ENCODE measurements around the gene OTX2.

The OTX2 gene

DNA sequence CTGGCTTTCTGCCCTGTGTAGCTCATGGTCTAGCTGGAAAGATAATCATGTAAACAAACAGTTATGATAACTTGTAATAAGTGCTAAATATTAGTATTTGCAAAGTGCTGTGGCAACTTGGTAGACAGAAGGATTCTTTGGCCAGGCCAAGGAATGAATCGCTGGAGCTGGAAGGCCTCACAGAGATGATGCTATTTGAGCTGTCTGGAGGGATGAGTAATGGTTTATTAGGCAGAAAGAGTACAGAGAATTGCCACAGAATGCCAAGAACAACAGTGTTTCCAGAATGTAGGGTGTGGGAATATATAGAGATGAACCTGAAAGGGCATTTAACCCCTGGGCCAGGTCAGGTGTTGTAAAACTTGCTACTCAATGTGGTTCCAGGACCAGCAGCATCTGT, 27.6 kb downstream of the OTX2 start:
- Histone ChIP-seq H3K4me3 (ENCODE audit: low read length) (no peak overlapping the region), H3K27me3 (ENCODE audit: control insufficient read depth, insufficient read depth, low read length) (no peaks in the 10 kb centered on the region), H3K36me3 (ENCODE audit: insufficient read depth, low read length) (no peaks in the 10 kb centered on the region), H3K9ac (ENCODE audit: low read depth, low read length) (no peak overlapping the region), H3K4me1 (ENCODE audit: control insufficient read depth, insufficient read depth, low read length) (no peaks in the 10 kb centered on the region), H3K9me3 (replicated peaks; ENCODE audit: low read length) (no peaks in the 10 kb centered on the region), H3K4me2 (ENCODE audit: low read length) (no peak overlapping the region)

DNA sequence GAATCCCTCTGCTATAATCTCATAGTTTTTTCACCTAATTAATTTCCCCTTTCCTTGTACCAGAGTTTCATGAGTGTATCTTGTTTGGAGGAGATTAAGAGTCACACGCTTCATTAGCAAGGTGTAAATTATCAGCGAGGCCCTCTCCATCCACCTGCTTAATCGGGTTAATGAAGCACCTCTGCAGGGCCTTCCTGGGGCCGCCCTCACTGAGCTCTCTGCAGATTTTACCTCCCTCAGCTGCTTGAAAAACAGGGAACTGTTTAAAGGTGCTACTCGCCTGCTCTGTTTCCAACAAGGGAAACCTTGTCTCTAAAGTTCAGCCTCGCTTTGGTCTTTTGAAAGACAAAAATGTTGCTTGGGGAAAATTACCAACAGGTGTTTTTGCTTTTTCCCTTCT, 35.8 kb downstream of the OTX2 start:
- no peaks in the 10 kb centered on the region for H3K9me3 ChIP-seq (replicated peaks; ENCODE audit: low read length)
- H3K4me2 ChIP-seq (ENCODE audit: low read length): no peak overlapping the region
- H3K4me3 ChIP-seq (ENCODE audit: low read length): no peak overlapping the region
- H3K4me1 ChIP-seq (ENCODE audit: control insufficient read depth, insufficient read depth, low read length): no peaks in the 10 kb centered on the region
- H3K9ac ChIP-seq (ENCODE audit: low read depth, low read length): no peak overlapping the region
- no peaks in the 10 kb centered on the region for H3K27me3 ChIP-seq (ENCODE audit: control insufficient read depth, insufficient read depth, low read length)
- no peaks in the 10 kb centered on the region for H3K36me3 ChIP-seq (ENCODE audit: insufficient read depth, low read length)

DNA sequence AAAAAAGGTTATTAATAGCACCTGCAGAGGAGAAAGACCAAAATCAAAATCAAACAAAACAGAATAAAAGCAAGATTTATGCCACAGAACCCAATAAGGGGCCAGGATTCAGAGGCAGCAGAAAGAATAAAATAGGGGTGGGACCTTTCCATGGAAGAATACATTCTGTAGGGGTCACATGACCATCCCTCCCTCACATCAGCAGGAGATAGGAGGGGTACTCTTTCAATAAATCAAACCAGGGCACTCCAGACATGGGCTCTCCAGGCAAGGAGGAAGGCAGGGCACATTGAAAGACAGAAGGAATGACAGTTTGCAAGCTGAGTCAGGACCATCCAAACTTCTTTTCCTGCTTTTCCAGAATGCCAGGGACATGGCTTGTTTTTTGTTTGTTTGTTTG, 39.8 kb downstream of the OTX2 start:
- no peaks in the 10 kb centered on the region for H3K27me3 ChIP-seq (ENCODE audit: control insufficient read depth, insufficient read depth, low read length)
- no peaks in the 10 kb centered on the region for H3K36me3 ChIP-seq (ENCODE audit: insufficient read depth, low read length)
- no peak overlapping the region for H3K9ac ChIP-seq (ENCODE audit: low read depth, low read length)
- no peak overlapping the region for H3K4me3 ChIP-seq (ENCODE audit: low read length)
- H3K9me3 ChIP-seq (replicated peaks; ENCODE audit: low read length): no peaks in the 10 kb centered on the region
- H3K4me2 ChIP-seq (ENCODE audit: low read length): no peak overlapping the region
- H3K4me1 ChIP-seq (ENCODE audit: control insufficient read depth, insufficient read depth, low read length): no peaks in the 10 kb centered on the region

DNA sequence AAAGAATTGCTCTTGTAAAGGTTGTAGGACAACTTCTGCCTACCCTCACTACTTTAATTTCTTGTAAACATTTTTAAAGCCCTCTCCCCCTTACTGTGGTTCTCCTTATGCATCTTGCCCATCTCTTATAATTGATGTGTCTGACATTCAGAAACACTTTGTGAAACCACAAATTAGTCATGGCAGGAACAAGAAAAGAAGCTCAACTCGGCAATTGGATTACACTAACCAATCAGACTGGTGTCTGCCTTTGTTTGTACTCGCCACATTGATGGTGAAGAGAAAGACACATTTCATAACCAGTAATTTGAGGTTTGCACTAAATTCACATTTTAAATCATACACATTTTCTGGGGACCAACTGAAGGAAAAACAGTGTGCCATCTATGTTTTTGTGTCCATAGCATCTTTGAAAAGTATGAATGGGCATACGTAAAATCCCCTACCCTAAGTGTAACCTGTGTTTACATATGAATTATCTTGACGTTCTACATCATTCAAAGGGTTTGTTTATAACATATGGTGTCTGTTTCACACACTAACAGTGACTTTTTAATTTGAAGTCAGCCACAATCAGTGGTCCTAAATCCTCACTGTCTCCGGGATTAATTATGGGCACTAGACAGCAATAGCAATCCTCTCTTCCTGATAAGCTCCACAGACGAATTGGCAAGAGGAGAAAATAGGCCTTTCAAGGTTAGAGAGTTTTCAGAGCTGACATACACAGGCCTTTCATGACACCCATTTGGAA, 49.9 kb downstream of the OTX2 start:
- no peaks in the 10 kb centered on the region for H3K4me1 ChIP-seq (ENCODE audit: control insufficient read depth, insufficient read depth, low read length)

DNA sequence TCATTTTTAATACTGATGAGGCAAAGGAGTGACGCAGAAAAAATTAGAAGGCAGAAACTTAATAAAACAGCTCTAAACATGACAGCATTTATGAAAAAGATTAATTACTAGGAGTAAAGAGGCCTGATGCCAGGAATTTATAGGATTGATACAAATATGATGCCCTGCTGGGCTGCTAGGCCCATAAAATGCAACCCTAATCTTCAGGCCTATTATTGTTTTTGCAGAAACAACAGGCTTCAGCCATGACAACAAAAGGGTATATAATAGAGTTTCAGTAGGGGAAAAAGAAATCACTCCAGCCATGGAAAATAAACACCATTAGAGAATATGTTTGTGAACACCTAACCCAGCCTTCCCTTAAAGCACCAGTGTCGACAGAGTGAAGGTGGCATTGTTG, 50.6 kb downstream of the OTX2 start:
- H3K4me2 ChIP-seq (ENCODE audit: low read length): no peak overlapping the region
- H3K27me3 ChIP-seq (ENCODE audit: control insufficient read depth, insufficient read depth, low read length): no peaks in the 10 kb centered on the region
- H3K4me1 ChIP-seq (ENCODE audit: control insufficient read depth, insufficient read depth, low read length): no peaks in the 10 kb centered on the region
- no peaks in the 10 kb centered on the region for H3K9me3 ChIP-seq (replicated peaks; ENCODE audit: low read length)
- no peaks in the 10 kb centered on the region for H3K36me3 ChIP-seq (ENCODE audit: insufficient read depth, low read length)
- no peak overlapping the region for H3K4me3 ChIP-seq (ENCODE audit: low read length)
- H3K9ac ChIP-seq (ENCODE audit: low read depth, low read length): no peak overlapping the region

More for the DNA sequence above, 49.9 kb downstream of the OTX2 start:
- H3K4me3 ChIP-seq (ENCODE audit: low read length): no peak overlapping the region
- H3K9me3 ChIP-seq (replicated peaks; ENCODE audit: low read length): no peaks in the 10 kb centered on the region
- no peak overlapping the region for H3K4me2 ChIP-seq (ENCODE audit: low read length)
- no peaks in the 10 kb centered on the region for H3K27me3 ChIP-seq (ENCODE audit: control insufficient read depth, insufficient read depth, low read length)
- no peak overlapping the region for H3K9ac ChIP-seq (ENCODE audit: low read depth, low read length)
- H3K36me3 ChIP-seq (ENCODE audit: insufficient read depth, low read length): no peaks in the 10 kb centered on the region

DNA sequence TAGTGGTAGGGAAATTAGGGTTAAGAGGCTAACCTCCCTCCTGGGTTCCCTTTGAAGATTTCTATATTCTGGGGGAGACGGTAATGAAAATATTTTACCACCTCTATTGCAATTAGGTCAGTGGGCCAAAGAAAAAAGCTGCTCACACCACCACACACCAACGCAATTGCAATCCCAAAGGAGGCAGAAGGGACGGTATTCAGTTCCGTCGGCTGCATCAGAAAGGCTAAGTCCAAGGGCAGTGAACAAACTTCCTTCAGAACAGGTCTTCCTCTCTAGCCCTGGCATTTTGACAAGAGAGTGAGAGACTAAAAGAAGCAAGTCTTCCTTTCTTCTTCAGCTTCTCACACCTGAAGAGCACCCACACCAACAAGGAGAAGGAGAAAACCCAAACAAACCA, 51.2 kb downstream of the OTX2 start:
- no peaks in the 10 kb centered on the region for H3K9me3 ChIP-seq (replicated peaks; ENCODE audit: low read length)
- H3K9ac ChIP-seq (ENCODE audit: low read depth, low read length): no peak overlapping the region
- H3K4me1 ChIP-seq (ENCODE audit: control insufficient read depth, insufficient read depth, low read length): no peaks in the 10 kb centered on the region
- no peaks in the 10 kb centered on the region for H3K36me3 ChIP-seq (ENCODE audit: insufficient read depth, low read length)
- H3K27me3 ChIP-seq (ENCODE audit: control insufficient read depth, insufficient read depth, low read length): no peaks in the 10 kb centered on the region
- no peak overlapping the region for H3K4me2 ChIP-seq (ENCODE audit: low read length)
- H3K4me3 ChIP-seq (ENCODE audit: low read length): no peak overlapping the region

DNA sequence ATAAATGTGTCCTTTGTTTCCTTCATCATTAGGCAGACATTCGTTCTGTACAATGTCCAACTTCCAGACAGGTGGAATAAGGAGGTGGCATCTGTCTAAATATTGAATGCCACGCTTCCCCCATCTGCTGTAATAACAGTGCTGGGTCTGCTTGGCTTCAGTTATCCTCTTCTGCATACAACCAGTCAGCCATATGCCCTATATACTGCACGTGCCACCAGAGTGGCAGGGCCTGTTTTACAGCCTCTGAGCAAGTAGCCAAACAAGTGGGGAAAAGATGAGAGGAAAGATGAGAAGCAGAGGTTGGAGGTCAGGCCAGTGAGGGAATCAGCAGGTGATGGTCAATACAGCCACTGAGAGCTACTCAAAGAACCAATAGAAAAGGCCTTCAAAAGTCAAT, 55.4 kb downstream of the OTX2 start:
- H3K9ac ChIP-seq (ENCODE audit: low read depth, low read length): no peak overlapping the region
- no peaks in the 10 kb centered on the region for H3K36me3 ChIP-seq (ENCODE audit: insufficient read depth, low read length)
- no peak overlapping the region for H3K4me3 ChIP-seq (ENCODE audit: low read length)
- H3K27me3 ChIP-seq (ENCODE audit: control insufficient read depth, insufficient read depth, low read length): no peaks in the 10 kb centered on the region
- H3K9me3 ChIP-seq (replicated peaks; ENCODE audit: low read length): no peaks in the 10 kb centered on the region
- H3K4me1 ChIP-seq (ENCODE audit: control insufficient read depth, insufficient read depth, low read length): no peaks in the 10 kb centered on the region
- no peak overlapping the region for H3K4me2 ChIP-seq (ENCODE audit: low read length)

DNA sequence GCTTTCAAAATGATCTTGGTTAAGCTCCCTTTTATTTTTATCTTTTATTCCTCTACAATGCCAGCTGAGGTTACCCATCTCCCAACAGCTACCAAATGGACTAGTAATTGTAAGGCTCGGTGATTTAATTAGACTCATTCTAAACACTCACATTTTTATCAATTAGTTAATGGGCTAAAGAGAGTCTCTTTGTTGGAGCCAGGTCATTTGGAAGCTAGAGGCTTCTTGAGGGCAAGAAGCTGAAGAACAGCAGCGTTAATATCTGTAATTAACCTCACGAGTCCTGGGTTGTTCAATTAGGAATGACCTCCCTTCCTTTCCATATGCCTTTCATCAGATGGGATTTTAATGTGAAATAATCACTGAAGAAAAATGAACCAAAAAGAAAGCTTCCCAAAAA, 56.9 kb downstream of the OTX2 start:
- H3K9me3 ChIP-seq (replicated peaks; ENCODE audit: low read length): no peaks in the 10 kb centered on the region
- H3K4me3 ChIP-seq (ENCODE audit: low read length): no peak overlapping the region
- H3K27me3 ChIP-seq (ENCODE audit: control insufficient read depth, insufficient read depth, low read length): no peaks in the 10 kb centered on the region
- H3K9ac ChIP-seq (ENCODE audit: low read depth, low read length): no peak overlapping the region
- no peaks in the 10 kb centered on the region for H3K36me3 ChIP-seq (ENCODE audit: insufficient read depth, low read length)
- H3K4me1 ChIP-seq (ENCODE audit: control insufficient read depth, insufficient read depth, low read length): no peaks in the 10 kb centered on the region
- H3K4me2 ChIP-seq (ENCODE audit: low read length): no peak overlapping the region

DNA sequence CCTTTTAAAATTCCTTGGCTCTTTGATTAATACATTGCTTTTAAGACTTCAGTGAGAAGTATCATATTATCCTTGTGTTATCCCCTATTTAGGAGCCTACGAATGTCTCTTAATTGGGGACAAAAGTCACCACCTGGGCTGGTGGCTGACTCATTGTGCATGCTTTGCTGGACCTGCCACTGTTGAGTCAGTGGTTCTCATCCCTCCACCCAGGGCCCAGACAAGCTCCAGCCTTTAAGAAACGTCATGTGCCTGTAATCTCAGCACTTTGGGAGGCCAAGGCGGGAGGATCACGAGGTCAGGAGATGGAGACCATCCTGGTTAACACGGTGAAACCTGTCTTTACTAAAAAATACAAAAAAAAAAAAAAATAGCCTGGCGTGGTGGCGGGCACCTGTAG, 57.9 kb downstream of the OTX2 start:
- H3K36me3 ChIP-seq (ENCODE audit: insufficient read depth, low read length): no peaks in the 10 kb centered on the region
- H3K9ac ChIP-seq (ENCODE audit: low read depth, low read length): no peak overlapping the region

DNA sequence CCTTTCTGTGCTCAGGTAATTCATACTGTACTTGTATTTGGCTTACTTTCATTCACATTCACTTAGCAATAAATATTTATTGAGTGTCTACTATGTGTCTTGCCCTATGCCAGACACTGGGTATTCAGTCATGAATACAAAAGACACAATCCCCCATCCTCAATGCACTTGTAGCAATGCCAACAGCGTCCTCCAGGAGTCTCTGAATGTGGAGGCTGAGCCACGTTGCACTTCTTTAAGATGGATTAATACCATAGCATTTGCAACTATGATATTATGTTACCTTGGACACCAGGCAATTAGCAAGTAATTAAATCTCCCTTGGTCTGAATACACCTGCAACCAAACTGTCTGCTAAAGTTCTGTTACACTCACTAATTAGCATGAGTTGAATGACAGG, 58.8 kb downstream of the OTX2 start:
- H3K4me1 ChIP-seq (ENCODE audit: control insufficient read depth, insufficient read depth, low read length): no peaks in the 10 kb centered on the region
- no peaks in the 10 kb centered on the region for H3K27me3 ChIP-seq (ENCODE audit: control insufficient read depth, insufficient read depth, low read length)
- H3K36me3 ChIP-seq (ENCODE audit: insufficient read depth, low read length): no peaks in the 10 kb centered on the region
- no peak overlapping the region for H3K9ac ChIP-seq (ENCODE audit: low read depth, low read length)
- no peak overlapping the region for H3K4me2 ChIP-seq (ENCODE audit: low read length)
- no peaks in the 10 kb centered on the region for H3K9me3 ChIP-seq (replicated peaks; ENCODE audit: low read length)
- no peak overlapping the region for H3K4me3 ChIP-seq (ENCODE audit: low read length)

More for the DNA sequence above, 57.9 kb downstream of the OTX2 start:
- Histone ChIP-seq H3K27me3 (ENCODE audit: control insufficient read depth, insufficient read depth, low read length) (no peaks in the 10 kb centered on the region), H3K4me2 (ENCODE audit: low read length) (no peak overlapping the region), H3K4me1 (ENCODE audit: control insufficient read depth, insufficient read depth, low read length) (no peaks in the 10 kb centered on the region), H3K4me3 (ENCODE audit: low read length) (no peak overlapping the region), H3K9me3 (replicated peaks; ENCODE audit: low read length) (no peaks in the 10 kb centered on the region)
